HepG2 (cell line): ENCODE results near the gene ATP6V0A1. TPM values are rescaled to one million over a fixed set of nuclear protein-coding genes. Genes with fewer than 3 reads are reported as not detected.

Experiments used
- ATRX ChIP-seq: sonication (generic); formaldehyde crosslinking; IDR thresholded peaks from 2 replicates; pipeline ENCODE4 v1.4.0; 2020; ENCODE audit warnings: missing genetic modification reagents, borderline replicate concordance
- CAMTA2 ChIP-seq: sonication (generic); formaldehyde crosslinking; IDR thresholded peaks from 2 replicates; pipeline ENCODE4 v1.4.0; 2020; ENCODE audit warnings: mild to moderate bottlenecking, missing genetic modification reagents, borderline replicate concordance
- CCDC6 ChIP-seq: sonication (generic); formaldehyde crosslinking; IDR thresholded peaks from 2 replicates; pipeline ENCODE4 v1.8.1; 2022; ENCODE audit warnings: mild to moderate bottlenecking, missing genetic modification reagents, moderate library complexity
- ELF4 ChIP-seq: sonication (generic); formaldehyde crosslinking; IDR thresholded peaks from 2 replicates; pipeline ENCODE4 v1.5.0; 2020; ENCODE audit warnings: missing genetic modification reagents, mild to moderate bottlenecking, moderate library complexity, borderline replicate concordance
- FOXK2 ChIP-seq: fragments of 450-650 bp; IDR thresholded peaks from 2 replicates; pipeline ENCODE4 v1.6.1; 2016
- KLF9 ChIP-seq: IDR thresholded peaks from 2 replicates; pipeline ENCODE4 v1.6.1; 2016; ENCODE audit warnings: low read depth
- PCBP1 ChIP-seq: fragments of 200-400 bp; formaldehyde crosslinking; IDR thresholded peaks from 2 replicates; pipeline ENCODE4 v1.6.1; 2017; ENCODE audit warnings: mild to moderate bottlenecking, low read depth, low read length, borderline replicate concordance
- RORA ChIP-seq: sonication (generic); formaldehyde crosslinking; IDR thresholded peaks from 2 replicates; pipeline ENCODE4 v1.5.0; 2020; ENCODE audit warnings: mild to moderate bottlenecking, missing genetic modification reagents, moderate library complexity
- SIX4 ChIP-seq: sonication (generic); formaldehyde crosslinking; IDR thresholded peaks from 2 replicates; pipeline ENCODE4 v1.4.0; 2020; ENCODE audit warnings: missing genetic modification reagents
- TEAD3 ChIP-seq: optimal IDR thresholded peaks from 2 replicates; pipeline ENCODE3; 2016; ENCODE audit warnings: borderline replicate concordance
- ZFP36L1 ChIP-seq: sonication (generic); formaldehyde crosslinking; IDR thresholded peaks from 2 replicates; pipeline ENCODE4 v1.8.0; 2022; ENCODE audit warnings: mild to moderate bottlenecking, missing genetic modification reagents, moderate library complexity
- ZNF274 ChIP-seq: sonication (generic); formaldehyde crosslinking; IDR thresholded peaks from 2 replicates; pipeline ENCODE4 v1.5.1; 2020; ENCODE audit warnings: mild to moderate bottlenecking, missing genetic modification reagents
- ZNF326 ChIP-seq: sonication (generic); formaldehyde crosslinking; IDR thresholded peaks from 2 replicates; pipeline ENCODE4 v1.4.0; 2020; ENCODE audit warnings: missing genetic modification reagents, borderline replicate concordance
- ZNF337 ChIP-seq: sonication (generic); formaldehyde crosslinking; IDR thresholded peaks from 2 replicates; pipeline ENCODE4 v1.5.1; 2020; ENCODE audit warnings: missing genetic modification reagents, low read depth, mild to moderate bottlenecking, borderline replicate concordance
- ZNF547 ChIP-seq: sonication (generic); formaldehyde crosslinking; IDR thresholded peaks from 2 replicates; pipeline ENCODE4 v1.5.1; 2020; ENCODE audit warnings: mild to moderate bottlenecking, missing genetic modification reagents
- ZNF629 ChIP-seq: sonication (generic); formaldehyde crosslinking; conservative IDR thresholded peaks from 2 replicates; pipeline ENCODE4 v1.5.0; 2020; ENCODE audit warnings: missing genetic modification reagents
- ZNF652 ChIP-seq: IDR thresholded peaks from 2 replicates; pipeline ENCODE4 v1.6.1; 2016; ENCODE audit warnings: low read depth, borderline replicate concordance
- ZNF749 ChIP-seq: sonication (generic); formaldehyde crosslinking; IDR thresholded peaks from 2 replicates; pipeline ENCODE4 v1.8.0; 2022; ENCODE audit warnings: mild to moderate bottlenecking, missing genetic modification reagents, moderate library complexity, borderline replicate concordance
- ZNF75D ChIP-seq: sonication (generic); formaldehyde crosslinking; IDR thresholded peaks from 2 replicates; pipeline ENCODE4 v1.8.1; 2023; ENCODE audit warnings: missing genetic modification reagents, mild to moderate bottlenecking, borderline replicate concordance
- ZNF878 ChIP-seq: sonication (generic); formaldehyde crosslinking; IDR thresholded peaks from 2 replicates; pipeline ENCODE4 v1.8.1; 2023; ENCODE audit warnings: mild to moderate bottlenecking, missing genetic modification reagents, moderate library complexity
- polyA plus RNA-seq, 8 experiments: library from polyadenylated mRNA; depleted of rRNA in 3 of 8; stranded (reverse) in 7 of 8; unstranded in 1 of 8; fragments of >200 nt; fragmentation: Illumina TruSeq in 4 of 8; extraction: Trizol in 4 of 8; gene quantifications; 2 replicates each; pipeline versions ENCODE4 v1.2.1 to v1.2.3, GENCODE V29; 2011 to 2016; ENCODE audit warnings: low read depth in 4 of 8, missing spikeins in 1 of 8, mixed read lengths in 1 of 8; ENCODE audit not compliant: insufficient read depth in 1 of 8
- total RNA-seq, 5 experiments: library from RNA; depleted of rRNA; stranded (reverse); fragments of >200 nt; fragmentation: Illumina TruSeq; extraction: Trizol; gene quantifications; 2 replicates each; pipeline ENCODE4 v1.2.3, GENCODE V29; 2016; ENCODE audit warnings: low read depth in 1 of 5
- TF ChIP-seq, protein P1 (sequence below): sonication (generic); formaldehyde crosslinking; IDR thresholded peaks from 2 replicates; pipeline ENCODE4 v1.4.0; 2020; ENCODE audit warnings: missing genetic modification reagents, borderline replicate concordance
- TF ChIP-seq, protein P2 (sequence below): sonication (generic); formaldehyde crosslinking; IDR thresholded peaks from 2 replicates; pipeline ENCODE4 v1.4.0; 2020; ENCODE audit warnings: mild to moderate bottlenecking, missing genetic modification reagents
- TF ChIP-seq, protein P3 (sequence below): sonication (generic); formaldehyde crosslinking; IDR thresholded peaks from 2 replicates; pipeline ENCODE4 v1.4.0; 2020; ENCODE audit warnings: missing genetic modification reagents

Gene ATP6V0A1
- total and polyA plus RNA-seq, 2 of the 13 experiments (the other 11 are each of a cell fraction or from before 2014, with no cell fraction given): 27.9 to 54.1 TPM

DNA sequence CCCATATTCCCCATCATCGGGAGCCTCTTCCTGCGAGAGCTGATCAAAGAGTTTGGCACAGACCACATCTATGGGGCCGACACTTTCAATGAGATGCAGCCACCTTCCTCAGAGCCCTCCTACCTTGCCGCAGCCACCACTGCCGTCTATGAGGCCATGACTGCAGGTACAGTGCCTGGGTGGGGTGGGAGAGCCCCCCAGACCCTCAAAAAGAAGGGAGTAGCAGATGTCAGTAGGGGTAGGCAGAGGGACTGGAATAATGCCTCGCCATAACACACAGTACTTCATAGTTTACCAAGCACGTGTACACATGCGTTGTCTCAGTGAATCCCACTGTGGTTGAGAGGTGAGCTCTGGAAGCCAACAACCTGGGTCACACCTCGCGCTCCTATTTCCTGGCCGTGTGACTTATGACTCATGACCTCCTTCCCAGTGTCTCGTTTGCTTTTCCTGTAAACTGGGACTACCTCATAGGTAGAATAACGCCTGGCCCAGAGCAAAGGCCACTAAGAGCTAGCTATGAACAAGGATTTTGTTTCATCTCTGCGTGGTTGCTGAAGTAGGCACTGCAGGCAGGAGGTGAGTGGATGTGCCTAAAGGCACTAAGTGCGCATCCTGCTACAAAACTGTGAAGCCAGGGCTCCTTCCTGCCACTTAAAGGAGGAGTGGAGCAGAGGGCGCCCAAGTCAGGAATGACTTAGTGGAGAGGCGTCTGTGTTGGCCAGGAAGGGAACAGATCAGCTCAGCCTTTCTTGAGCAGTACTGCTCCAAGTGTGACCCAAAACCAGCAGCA is 82.6 kb downstream of the ATP6V0A1 start (continued):
- TF ChIP-seq, protein P1, sequence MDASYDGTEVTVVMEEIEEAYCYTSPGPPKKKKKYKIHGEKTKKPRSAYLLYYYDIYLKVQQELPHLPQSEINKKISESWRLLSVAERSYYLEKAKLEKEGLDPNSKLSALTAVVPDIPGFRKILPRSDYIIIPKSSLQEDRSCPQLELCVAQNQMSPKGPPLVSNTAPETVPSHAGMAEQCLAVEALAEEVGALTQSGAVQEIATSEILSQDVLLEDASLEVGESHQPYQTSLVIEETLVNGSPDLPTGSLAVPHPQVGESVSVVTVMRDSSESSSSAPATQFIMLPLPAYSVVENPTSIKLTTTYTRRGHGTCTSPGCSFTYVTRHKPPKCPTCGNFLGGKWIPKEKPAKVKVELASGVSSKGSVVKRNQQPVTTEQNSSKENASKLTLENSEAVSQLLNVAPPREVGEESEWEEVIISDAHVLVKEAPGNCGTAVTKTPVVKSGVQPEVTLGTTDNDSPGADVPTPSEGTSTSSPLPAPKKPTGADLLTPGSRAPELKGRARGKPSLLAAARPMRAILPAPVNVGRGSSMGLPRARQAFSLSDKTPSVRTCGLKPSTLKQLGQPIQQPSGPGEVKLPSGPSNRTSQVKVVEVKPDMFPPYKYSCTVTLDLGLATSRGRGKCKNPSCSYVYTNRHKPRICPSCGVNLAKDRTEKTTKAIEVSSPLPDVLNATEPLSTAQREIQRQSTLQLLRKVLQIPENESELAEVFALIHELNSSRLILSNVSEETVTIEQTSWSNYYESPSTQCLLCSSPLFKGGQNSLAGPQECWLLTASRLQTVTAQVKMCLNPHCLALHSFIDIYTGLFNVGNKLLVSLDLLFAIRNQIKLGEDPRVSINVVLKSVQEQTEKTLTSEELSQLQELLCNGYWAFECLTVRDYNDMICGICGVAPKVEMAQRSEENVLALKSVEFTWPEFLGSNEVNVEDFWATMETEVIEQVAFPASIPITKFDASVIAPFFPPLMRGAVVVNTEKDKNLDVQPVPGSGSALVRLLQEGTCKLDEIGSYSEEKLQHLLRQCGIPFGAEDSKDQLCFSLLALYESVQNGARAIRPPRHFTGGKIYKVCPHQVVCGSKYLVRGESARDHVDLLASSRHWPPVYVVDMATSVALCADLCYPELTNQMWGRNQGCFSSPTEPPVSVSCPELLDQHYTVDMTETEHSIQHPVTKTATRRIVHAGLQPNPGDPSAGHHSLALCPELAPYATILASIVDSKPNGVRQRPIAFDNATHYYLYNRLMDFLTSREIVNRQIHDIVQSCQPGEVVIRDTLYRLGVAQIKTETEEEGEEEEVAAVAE (CRISPR knock-in tag): peak; percentile 82; the same call in 1 of the 2 replicates
- TF ChIP-seq TEAD3 (CRISPR knock-in tag): peak; percentile 73
- TF ChIP-seq ZFP36L1: peak; percentile 99
- TF ChIP-seq FOXK2: peak; percentile 64; the same call in 1 of the 2 replicates
- no peak for TF ChIP-seq RORA (CRISPR knock-in tag)
- no peak for TF ChIP-seq ATRX
- TF ChIP-seq, protein P2, sequence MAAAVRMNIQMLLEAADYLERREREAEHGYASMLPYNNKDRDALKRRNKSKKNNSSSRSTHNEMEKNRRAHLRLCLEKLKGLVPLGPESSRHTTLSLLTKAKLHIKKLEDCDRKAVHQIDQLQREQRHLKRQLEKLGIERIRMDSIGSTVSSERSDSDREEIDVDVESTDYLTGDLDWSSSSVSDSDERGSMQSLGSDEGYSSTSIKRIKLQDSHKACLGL (CRISPR knock-in tag): peak; percentile 76; the same call in 1 of the 2 replicates
- TF ChIP-seq ZNF337 (CRISPR knock-in tag): peak; percentile 38; the same call in 1 of the 2 replicates
- TF ChIP-seq ZNF75D: 0 out of 2 replicates have a peak, but pooled peaks have one; percentile 88
- peak; percentile 40; the same call in 1 of the 2 replicates for TF ChIP-seq ZNF652
- TF ChIP-seq, protein P3, sequence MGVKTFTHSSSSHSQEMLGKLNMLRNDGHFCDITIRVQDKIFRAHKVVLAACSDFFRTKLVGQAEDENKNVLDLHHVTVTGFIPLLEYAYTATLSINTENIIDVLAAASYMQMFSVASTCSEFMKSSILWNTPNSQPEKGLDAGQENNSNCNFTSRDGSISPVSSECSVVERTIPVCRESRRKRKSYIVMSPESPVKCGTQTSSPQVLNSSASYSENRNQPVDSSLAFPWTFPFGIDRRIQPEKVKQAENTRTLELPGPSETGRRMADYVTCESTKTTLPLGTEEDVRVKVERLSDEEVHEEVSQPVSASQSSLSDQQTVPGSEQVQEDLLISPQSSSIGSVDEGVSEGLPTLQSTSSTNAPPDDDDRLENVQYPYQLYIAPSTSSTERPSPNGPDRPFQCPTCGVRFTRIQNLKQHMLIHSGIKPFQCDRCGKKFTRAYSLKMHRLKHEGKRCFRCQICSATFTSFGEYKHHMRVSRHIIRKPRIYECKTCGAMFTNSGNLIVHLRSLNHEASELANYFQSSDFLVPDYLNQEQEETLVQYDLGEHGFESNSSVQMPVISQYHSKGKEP (CRISPR knock-in tag): no peak
- no peak for TF ChIP-seq ZNF326 (CRISPR knock-in tag)
- TF ChIP-seq CAMTA2 (CRISPR knock-in tag): no peak
- TF ChIP-seq ELF4 (CRISPR knock-in tag): peak; percentile 85
- peak; percentile 73; the same call in 1 of the 2 replicates for TF ChIP-seq KLF9 (CRISPR knock-in tag)
- no peak for TF ChIP-seq PCBP1
- TF ChIP-seq ZNF547 (CRISPR knock-in tag): peak; percentile 88; the same call in 1 of the 2 replicates
- peak; percentile 58 for TF ChIP-seq ZNF629 (CRISPR knock-in tag)
- peak; percentile 99 for TF ChIP-seq ZNF878 (CRISPR knock-in tag)
- TF ChIP-seq ZNF749 (CRISPR knock-in tag): 0 out of 2 replicates have a peak, but pooled peaks have one; percentile 60
- TF ChIP-seq SIX4 (CRISPR knock-in tag): peak; percentile 63; the same call in 1 of the 2 replicates
- TF ChIP-seq CCDC6 (CRISPR knock-in tag): peak; percentile 72; the same call in 1 of the 2 replicates
- peak; percentile 55; the same call in 1 of the 2 replicates for TF ChIP-seq ZNF274 (CRISPR knock-in tag)
